HUES48 (cell line): Measurements from ENCODE around the gene DCAF15.

Experiments used
- H3K27ac ChIP-seq: one replicate; pipeline ENCODE4 v1.7.0; 2013; ENCODE audit warnings: low read depth, low read length, inconsistent platforms
- H3K27me3 ChIP-seq: 2 replicates; pipeline ENCODE4 v1.6.1; 2013; ENCODE audit warnings: mild to moderate bottlenecking, low read length; ENCODE audit not compliant: control insufficient read depth, insufficient read depth
- H3K36me3 ChIP-seq: 2 replicates; pipeline ENCODE4 v1.6.1; 2013; ENCODE audit warnings: low read length; ENCODE audit not compliant: control insufficient read depth, insufficient read depth
- H3K4me1 ChIP-seq: 2 replicates; pipeline ENCODE4 v1.6.1; 2013; ENCODE audit warnings: mild to moderate bottlenecking, low read length; ENCODE audit not compliant: control insufficient read depth, insufficient read depth
- H3K4me3 ChIP-seq: 2 replicates; pipeline ENCODE4 v1.5.1; 2013; ENCODE audit warnings: mild to moderate bottlenecking, low read depth, low read length
- H3K9ac ChIP-seq: 2 replicates; pipeline ENCODE4 v1.6.1; 2013; ENCODE audit warnings: mild to moderate bottlenecking, low read depth, low read length, moderate library complexity
- H3K9me3 ChIP-seq: 2 replicates; pipeline ENCODE4 v1.6.1; 2013; ENCODE audit warnings: low read length; ENCODE audit not compliant: control insufficient read depth, insufficient read depth

DCAF15 gene, protein sequence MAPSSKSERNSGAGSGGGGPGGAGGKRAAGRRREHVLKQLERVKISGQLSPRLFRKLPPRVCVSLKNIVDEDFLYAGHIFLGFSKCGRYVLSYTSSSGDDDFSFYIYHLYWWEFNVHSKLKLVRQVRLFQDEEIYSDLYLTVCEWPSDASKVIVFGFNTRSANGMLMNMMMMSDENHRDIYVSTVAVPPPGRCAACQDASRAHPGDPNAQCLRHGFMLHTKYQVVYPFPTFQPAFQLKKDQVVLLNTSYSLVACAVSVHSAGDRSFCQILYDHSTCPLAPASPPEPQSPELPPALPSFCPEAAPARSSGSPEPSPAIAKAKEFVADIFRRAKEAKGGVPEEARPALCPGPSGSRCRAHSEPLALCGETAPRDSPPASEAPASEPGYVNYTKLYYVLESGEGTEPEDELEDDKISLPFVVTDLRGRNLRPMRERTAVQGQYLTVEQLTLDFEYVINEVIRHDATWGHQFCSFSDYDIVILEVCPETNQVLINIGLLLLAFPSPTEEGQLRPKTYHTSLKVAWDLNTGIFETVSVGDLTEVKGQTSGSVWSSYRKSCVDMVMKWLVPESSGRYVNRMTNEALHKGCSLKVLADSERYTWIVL

DNA sequence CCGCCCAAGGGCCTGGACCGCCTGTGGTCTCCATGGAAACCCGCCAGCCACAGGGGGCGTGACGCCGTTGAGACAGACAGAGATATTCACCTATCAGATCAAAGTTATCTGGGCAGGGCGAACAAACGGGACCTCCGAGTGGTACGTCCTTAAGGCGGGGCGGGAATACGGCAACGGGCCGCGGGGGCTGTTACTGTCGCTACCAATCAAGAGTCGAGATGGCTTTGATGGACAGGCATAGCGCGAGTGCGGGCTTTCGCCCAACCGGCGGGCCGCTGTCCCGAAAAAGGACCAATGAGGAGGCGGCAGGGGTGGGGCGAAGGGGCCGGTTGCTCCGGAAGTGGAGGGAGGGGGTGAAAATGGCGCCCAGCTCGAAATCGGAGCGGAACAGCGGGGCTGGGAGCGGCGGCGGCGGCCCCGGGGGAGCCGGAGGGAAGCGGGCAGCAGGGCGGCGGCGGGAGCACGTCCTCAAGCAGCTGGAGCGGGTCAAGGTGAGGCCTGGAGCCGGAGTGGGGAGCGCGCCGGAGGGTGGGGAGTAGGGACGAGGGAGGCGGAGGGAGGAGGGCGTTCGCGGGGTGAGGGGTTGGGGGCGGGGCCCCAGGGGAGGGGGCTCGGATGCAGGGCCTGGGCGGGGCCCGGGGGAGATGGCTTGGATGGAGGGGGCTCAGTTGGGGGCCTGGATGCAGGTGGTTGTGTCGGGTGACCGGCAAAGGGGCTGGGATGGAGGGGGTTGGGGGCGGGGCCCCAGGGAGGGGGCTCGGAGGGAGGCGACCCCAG, at the start of gene DCAF15:
Gene DCAF15, plus strand, starts transcription at position 356 of the 777 bp plus-strand sequence. Its CDS starts 4 bp downstream, at position 360.
- peak within 1 kb of the TSS; percentile 92 for H3K27ac ChIP-seq
- H3K9ac ChIP-seq = peak within 1 kb of the TSS; percentile 86; the same call in 1 of the 2 replicates
- H3K4me1 ChIP-seq = peaks cover 4% of the 10 kb centered on the region; the same call in 1 of the 2 replicates
- H3K9me3 ChIP-seq = no peaks in the 10 kb centered on the region
- peaks cover 35% of the 10 kb centered on the region for H3K36me3 ChIP-seq
- no peaks in the 10 kb centered on the region for H3K27me3 ChIP-seq
- H3K4me3 ChIP-seq = peak within 1 kb of the TSS; percentile 77

DNA sequence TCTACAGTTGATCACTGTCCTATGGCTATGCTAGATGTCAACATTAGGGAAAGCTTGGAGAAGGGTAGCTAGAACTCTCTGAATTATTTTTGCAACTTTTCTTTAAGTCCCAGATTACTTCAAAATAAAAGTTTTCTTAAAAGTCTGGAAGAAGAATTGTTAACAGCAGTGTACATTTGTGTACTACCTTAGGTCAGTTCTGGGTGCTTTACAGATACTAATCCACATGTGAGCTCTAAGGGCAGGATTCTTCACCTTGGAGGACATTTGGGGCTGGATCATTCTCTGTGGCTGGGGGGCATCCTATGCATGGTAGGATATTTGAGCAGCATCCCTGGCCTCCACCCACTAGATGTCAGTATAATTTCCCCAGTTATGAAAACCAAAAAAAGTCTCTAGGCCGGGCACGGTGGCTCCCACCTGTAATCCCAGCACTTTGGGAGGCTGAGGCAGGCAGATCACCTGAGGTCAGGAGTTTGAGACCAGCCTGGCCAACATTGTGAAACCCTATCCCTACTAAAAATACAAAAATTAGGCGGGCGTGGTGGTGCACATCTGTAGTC, 49.2 kb upstream of the DCAF15 start:
- H3K27ac ChIP-seq = no peak overlapping the region
- H3K36me3 ChIP-seq = no peaks in the 10 kb centered on the region
- H3K9ac ChIP-seq = no peak overlapping the region
- H3K9me3 ChIP-seq = no peaks in the 10 kb centered on the region
- H3K4me1 ChIP-seq = no peaks in the 10 kb centered on the region
- H3K27me3 ChIP-seq = peaks cover 10% of the 10 kb centered on the region
- no peak overlapping the region for H3K4me3 ChIP-seq

GRCh38 chr19:13905634-13906520, 46.4 kb upstream of the DCAF15 start, which contains the start of the genes BRME1 and CC2D1A:
Gene BRME1 (minus strand): TSS chr19:13906117. CDS start chr19:13904892, 1,225 bp downstream.
Gene CC2D1A (plus strand): TSS chr19:13906201. CDS start chr19:13906442, 241 bp downstream.
- peak within 1 kb of the TSS; percentile 90 for H3K4me3 ChIP-seq
- H3K4me1 ChIP-seq = no peaks in the 10 kb centered on the region
- no peak within 1 kb of the TSS for H3K27ac ChIP-seq
- H3K9me3 ChIP-seq = no peaks in the 10 kb centered on the region
- peak within 1 kb of the TSS; percentile 57; the same call in 1 of the 2 replicates for H3K9ac ChIP-seq
- peaks cover 10% of the 10 kb centered on the region for H3K27me3 ChIP-seq
- H3K36me3 ChIP-seq = peaks cover 6% of the 10 kb centered on the region

GRCh38 chr19:13906521-13906904, 45.8 kb upstream of the DCAF15 start:
- Histone ChIP-seq H3K9ac (peak overlapping the region; percentile 45; the same call in 1 of the 2 replicates), H3K9me3 (no peaks in the 10 kb centered on the region), H3K36me3 (peaks cover 8% of the 10 kb centered on the region), H3K4me3 (peak overlapping the region; percentile 90), H3K4me1 (no peaks in the 10 kb centered on the region), H3K27ac (no peak overlapping the region), H3K27me3 (peaks cover 10% of the 10 kb centered on the region)

- Histone ChIP-seq H3K9me3 (no peaks in the 10 kb centered on the region), H3K36me3 (peaks cover 8% of the 10 kb centered on the region), H3K27me3 (peaks cover 10% of the 10 kb centered on the region), H3K9ac (0 out of 2 replicates have a peak overlapping the region, but pooled peaks have one; percentile 45), H3K4me1 (no peaks in the 10 kb centered on the region), H3K4me3 (peak overlapping the region; percentile 90), H3K27ac (no peak overlapping the region)
These were observed 45.4 kb upstream of the DCAF15 start for GRCh38 chr19:13906910-13907309.

GRCh38 chr19:13908674-13909073, 43.6 kb upstream of the DCAF15 start:
- no peak overlapping the region for H3K9ac ChIP-seq
- no peaks in the 10 kb centered on the region for H3K9me3 ChIP-seq
- no peak overlapping the region for H3K4me3 ChIP-seq
- H3K36me3 ChIP-seq = peaks cover 24% of the 10 kb centered on the region
- H3K27ac ChIP-seq = no peak overlapping the region
- no peaks in the 10 kb centered on the region for H3K4me1 ChIP-seq
- H3K27me3 ChIP-seq = peaks cover 10% of the 10 kb centered on the region

GRCh38 chr19:13909430-13909829, 42.9 kb upstream of the DCAF15 start:
- H3K9ac ChIP-seq = no peak overlapping the region
- no peak overlapping the region for H3K4me3 ChIP-seq
- H3K27me3 ChIP-seq = peaks cover 10% of the 10 kb centered on the region
- no peaks in the 10 kb centered on the region for H3K9me3 ChIP-seq
- H3K36me3 ChIP-seq = peaks cover 24% of the 10 kb centered on the region
- no peaks in the 10 kb centered on the region for H3K4me1 ChIP-seq
- no peak overlapping the region for H3K27ac ChIP-seq

DNA sequence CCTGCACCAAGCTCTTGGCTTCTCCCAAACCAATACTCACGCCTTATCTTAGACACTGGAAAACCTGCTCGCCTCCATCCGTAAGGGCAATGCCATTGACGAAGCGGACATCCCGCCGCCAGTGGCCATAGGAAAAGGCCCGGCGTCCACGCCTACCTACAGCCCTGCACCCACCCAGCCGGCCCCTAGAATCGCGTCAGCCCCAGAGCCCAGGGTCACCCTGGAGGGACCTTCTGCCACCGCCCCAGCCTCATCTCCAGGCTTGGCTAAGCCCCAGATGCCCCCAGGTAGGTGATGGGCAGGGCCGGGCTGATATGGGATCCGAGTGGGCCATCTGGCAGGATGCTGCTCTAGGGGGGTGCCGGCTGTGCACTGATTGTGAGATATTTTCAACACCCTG, 39.0 kb upstream of the DCAF15 start:
- no peaks in the 10 kb centered on the region for H3K27me3 ChIP-seq
- peaks cover 53% of the 10 kb centered on the region for H3K36me3 ChIP-seq
- no peak overlapping the region for H3K9ac ChIP-seq
- H3K4me1 ChIP-seq = no peaks in the 10 kb centered on the region
- H3K27ac ChIP-seq = no peak overlapping the region
- no peak overlapping the region for H3K4me3 ChIP-seq
- H3K9me3 ChIP-seq = no peaks in the 10 kb centered on the region

- H3K27me3 ChIP-seq = no peaks in the 10 kb centered on the region
- H3K27ac ChIP-seq = no peak overlapping the region
- no peaks in the 10 kb centered on the region for H3K9me3 ChIP-seq
- H3K36me3 ChIP-seq = peaks cover 59% of the 10 kb centered on the region
- no peaks in the 10 kb centered on the region for H3K4me1 ChIP-seq
- no peak overlapping the region for H3K4me3 ChIP-seq
- H3K9ac ChIP-seq = no peak overlapping the region
These were observed 37.5 kb upstream of the DCAF15 start for GRCh38 chr19:13914777-13915176.
